Naive thymus-derived CD4-positive, alpha-beta T cell (primary cell): ENCODE data around the gene EHMT1. TPM values are rescaled to one million over a fixed set of nuclear protein-coding genes. Genes with fewer than 3 reads are reported as not detected.
"Not testable (repeated sequence)": the region's sequence is repeated elsewhere in the genome, so short reads cannot be mapped to it uniquely, and the experiment has no call there.

Experiments used
- ATAC-seq: fragments of 150-1000 bp; cut with Tn5 transposase; 2 replicates; pipeline ENCODE4 v1.10.0; 2021; ENCODE audit warnings: mild to moderate bottlenecking, moderate library complexity
- CTCF ChIA-PET: fragments of 350-600 bp; sonication (Branson Sonifier 250); formaldehyde crosslinking; loops from one replicate; lab custom pipeline; 2021; ENCODE audit warnings: antibody characterized with exemption; lab: Charles Lee
- POLR2A ChIA-PET: fragments of 350-600 bp; sonication (Branson Sonifier 250); formaldehyde crosslinking; loops from one replicate; lab custom pipeline; 2021; ENCODE audit warnings: antibody characterized with exemption, inconsistent platforms; lab: Charles Lee
- DNase-seq, 9 donors: peaks; one replicate each; pipeline versions ENCODE4 v3.0.0 to v3.0.0-alpha.2; 2020 to 2022; ENCODE audit warnings: mixed read lengths in 1 of 9
- H3K27ac ChIP-seq: one replicate; pipeline ENCODE4 v1.7.0; 2013; ENCODE audit warnings: mild to moderate bottlenecking, low read depth, low read length, moderate library complexity
- H3K27me3 ChIP-seq, 2 donors: one replicate each; pipeline ENCODE4 v1.7.0; 2013; ENCODE audit warnings: low read length in 2 of 2, mild to moderate bottlenecking in 2 of 2, moderate library complexity in 2 of 2; ENCODE audit not compliant: control insufficient read depth in 2 of 2, insufficient read depth in 2 of 2
- H3K36me3 ChIP-seq, 3 experiments: 1 replicate in 2 of 3; 2 replicates in 1 of 3; pipeline ENCODE4 v1.7.0; 2013; ENCODE audit warnings: low read length in 3 of 3, mild to moderate bottlenecking in 3 of 3, moderate library complexity in 1 of 3; ENCODE audit not compliant: insufficient read depth in 3 of 3, control insufficient read depth in 2 of 3
- H3K4me1 ChIP-seq, 2 donors: one replicate each; pipeline ENCODE4 v1.7.0; 2013; ENCODE audit warnings: low read length in 2 of 2, mild to moderate bottlenecking in 2 of 2, moderate library complexity in 1 of 2; ENCODE audit not compliant: control insufficient read depth in 2 of 2, insufficient read depth in 2 of 2
- H3K4me3 ChIP-seq: 2 replicates; pipeline ENCODE4 v1.7.0; 2013; ENCODE audit warnings: mild to moderate bottlenecking, low read length
- H3K9me3 ChIP-seq, 3 experiments: 1 replicate in 2 of 3; 2 replicates in 1 of 3; pipeline ENCODE4 v1.7.0; 2013; ENCODE audit warnings: low read length in 3 of 3; ENCODE audit not compliant: control insufficient read depth in 2 of 3
- H3K27ac Mint-ChIP-seq, 9 donors: one replicate each; pipeline ENCODE4 v1.8.0; 2020 to 2022; ENCODE audit warnings: mixed read lengths in 9 of 9, mild to moderate bottlenecking in 8 of 9, moderate library complexity in 5 of 9, inconsistent platforms in 2 of 9
- H3K27me3 Mint-ChIP-seq, 5 donors: one replicate each; pipeline ENCODE4 v1.8.0; 2021 to 2022; ENCODE audit warnings: mixed read lengths in 5 of 5, mild to moderate bottlenecking in 1 of 5
- H3K36me3 Mint-ChIP-seq, 5 donors: one replicate each; pipeline ENCODE4 v1.8.0; 2020 to 2022; ENCODE audit warnings: mixed read lengths in 5 of 5, mild to moderate bottlenecking in 3 of 5, inconsistent platforms in 1 of 5
- H3K4me1 Mint-ChIP-seq, 7 donors: one replicate each; pipeline ENCODE4 v1.8.0; 2020 to 2022; ENCODE audit warnings: mixed read lengths in 7 of 7, mild to moderate bottlenecking in 3 of 7, inconsistent platforms in 1 of 7
- H3K4me3 Mint-ChIP-seq, 10 donors: one replicate each; pipeline ENCODE4 v1.8.0; 2020 to 2022; ENCODE audit warnings: mild to moderate bottlenecking in 10 of 10, mixed read lengths in 10 of 10, moderate library complexity in 6 of 10, inconsistent platforms in 2 of 10
- H3K9me3 Mint-ChIP-seq, 11 donors: one replicate each; pipeline ENCODE4 v1.8.0; 2020 to 2022; ENCODE audit warnings: mixed read lengths in 11 of 11, mild to moderate bottlenecking in 4 of 11, inconsistent platforms in 1 of 11, moderate library complexity in 1 of 11
- intact Hi-C, 2 donors: fragments of 100-400 bp; cut with micrococcal nuclease; formaldehyde crosslinking; loops; one replicate each; pipeline ENCODE4 v1.15.1; 2023
- microRNA-seq: library from miRNA; unstranded; fragments of <30 nt; microRNA quantifications from one replicate; pipeline ENCODE4 v1.2.0, GENCODE V29; 2022; ENCODE audit warnings: borderline microRNAs expressed
- polyA plus RNA-seq, 2 donors: library from polyadenylated mRNA; unstranded; fragments of 300-500 nt; fragmentation: Illumina TruSeq; gene quantifications; one replicate each; pipeline ENCODE4 v1.2.3, GENCODE V29; 2021
- total RNA-seq, 6 experiments: library from RNA in 5 of 6; stranded (reverse) in 5 of 6; gene quantifications; 1 replicate in 5 of 6; 2 replicates in 1 of 6; pipeline ENCODE4 v1.2.3 and lab custom pipeline; 2021 to 2026

EHMT1 gene
- total and polyA plus RNA-seq, 7 experiments from 2014 or later = 24.7 to 132 (median 112) TPM

DNA sequence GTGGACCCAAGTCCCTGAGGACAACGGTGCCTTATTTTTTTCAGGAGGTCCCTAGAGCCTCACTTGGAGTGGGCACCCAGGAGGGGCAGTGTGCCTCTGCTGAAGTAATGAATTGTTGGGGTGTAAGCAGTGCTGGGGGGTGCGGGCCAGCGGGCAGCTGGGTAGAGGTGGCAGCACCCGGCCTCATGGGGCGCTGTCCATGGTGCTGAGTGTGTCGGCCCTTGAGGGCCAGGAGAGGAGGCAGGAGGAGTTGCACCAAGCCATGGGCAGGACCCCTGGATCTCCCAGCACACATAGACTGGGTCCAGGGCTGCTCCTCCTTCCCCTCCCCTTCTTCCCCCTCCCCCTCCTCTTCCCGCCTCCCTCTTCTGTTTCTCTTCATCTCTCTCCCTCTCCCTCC, 265.7 kb downstream of the EHMT1 start:
- H3K27ac ChIP-seq, H3K4me3 ChIP-seq, H3K4me1 Mint-ChIP-seq, H3K4me3 Mint-ChIP-seq, CTCF ChIA-PET, H3K36me3 ChIP-seq, ATAC-seq, POLR2A ChIA-PET, H3K27me3 ChIP-seq, H3K9me3 Mint-ChIP-seq, H3K36me3 Mint-ChIP-seq, intact Hi-C loops, H3K9me3 ChIP-seq, H3K4me1 ChIP-seq, H3K27ac Mint-ChIP-seq: not testable (repeated sequence)
- peak in 1 of 9 donors; percentile 15 for DNase-seq
- H3K27me3 Mint-ChIP-seq = peaks cover 0 to 20% (median 8%) of the 10 kb centered on the region in 5 donors

DNA sequence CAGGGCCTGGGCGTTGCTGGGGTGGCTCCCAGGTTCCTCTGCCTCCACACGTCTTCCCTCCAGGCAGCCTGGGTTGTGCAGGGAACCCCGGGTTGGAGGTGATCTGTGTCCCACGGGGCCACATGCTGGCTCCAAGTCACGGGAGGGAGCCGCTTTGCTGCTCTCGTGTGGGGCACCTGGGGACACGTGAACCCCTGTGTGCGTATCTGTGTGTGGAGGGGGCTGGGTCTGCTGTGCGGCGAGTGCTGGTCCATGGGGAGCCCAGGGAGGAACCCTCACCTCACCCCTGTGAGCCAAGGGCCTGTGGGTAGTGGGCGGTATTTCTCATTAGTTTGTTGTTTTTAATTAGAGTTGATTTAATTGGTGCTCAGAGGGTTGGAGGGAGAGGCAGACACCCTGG, 266.3 kb downstream of the EHMT1 start:
- H3K27ac ChIP-seq, POLR2A ChIA-PET, H3K36me3 Mint-ChIP-seq, H3K4me1 ChIP-seq, H3K36me3 ChIP-seq, intact Hi-C loops, DNase-seq, H3K4me3 ChIP-seq, H3K4me1 Mint-ChIP-seq, ATAC-seq, H3K9me3 ChIP-seq, H3K27ac Mint-ChIP-seq, H3K27me3 ChIP-seq, H3K9me3 Mint-ChIP-seq, H3K4me3 Mint-ChIP-seq, CTCF ChIA-PET: not testable (repeated sequence)
- H3K27me3 Mint-ChIP-seq = peaks cover 0 to 14% (median 2%) of the 10 kb centered on the region in 5 donors

Small RNA genes lying within 50 kb of the gene (microRNA-seq; reads per million reads assigned to microRNA genes)
- not detected for gene MIR602

Other genes with a start within 250 kb of the EHMT1 start
- gene EXD3, start 195.8 kb upstream of the EHMT1 start, total RNA-seq = 10 to 100 TPM; 11.7 to 27.2 (median 24.7) TPM
- 1 to 10 TPM; 3.5 to 7.6 TPM for gene EXD3, start 195.8 kb upstream of the EHMT1 start, polyA plus RNA-seq
- 10 to 100 TPM in 2 of 5 experiments, 1 to 10 TPM in 2, under 1 TPM in 1; 0.94 to 11.1 (median 6.0) TPM for gene NOXA1, start 195.6 kb upstream of the EHMT1 start, total RNA-seq
- gene NOXA1, start 195.6 kb upstream of the EHMT1 start, polyA plus RNA-seq = 1 to 10 TPM in 1 of 2 donors, under 1 TPM in 1; 0.73 to 2.6 TPM
- not detected for gene ENTPD8, start 177.6 kb upstream of the EHMT1 start, total RNA-seq
- not detected for gene ENTPD8, start 177.6 kb upstream of the EHMT1 start, polyA plus RNA-seq
- gene NSMF, start 159.7 kb upstream of the EHMT1 start, total RNA-seq = 10 to 100 TPM; 22.9 to 92.0 (median 57.3) TPM
- 10 to 100 TPM; 10.9 to 21.4 TPM for gene NSMF, start 159.7 kb upstream of the EHMT1 start, polyA plus RNA-seq
- 10 to 100 TPM in 3 of 5 experiments, 1 to 10 TPM in 2; 4.9 to 28.9 (median 16.2) TPM for gene PNPLA7, start 68.6 kb upstream of the EHMT1 start, total RNA-seq
- 1 to 10 TPM; 2.7 TPM for gene PNPLA7, start 68.6 kb upstream of the EHMT1 start, polyA plus RNA-seq
- gene MRPL41, start 67.1 kb upstream of the EHMT1 start, total RNA-seq = 100 to 1,000 TPM in 1 of 5 experiments, 10 to 100 TPM in 4; 41.1 to 102 (median 53.9) TPM
- gene MRPL41, start 67.1 kb upstream of the EHMT1 start, polyA plus RNA-seq = 10 to 100 TPM; 36.3 to 41.1 TPM
- 10 to 100 TPM; 43.4 to 77.5 (median 49.9) TPM for gene DPH7, start 40.1 kb upstream of the EHMT1 start, total RNA-seq
- 10 to 100 TPM; 29.7 to 45.3 TPM for gene DPH7, start 40.1 kb upstream of the EHMT1 start, polyA plus RNA-seq
- 10 to 100 TPM; 13.3 to 32.4 (median 26.6) TPM for gene ZMYND19, start 28.5 kb upstream of the EHMT1 start, total RNA-seq
- gene ZMYND19, start 28.5 kb upstream of the EHMT1 start, polyA plus RNA-seq = 1 to 10 TPM; 4.5 to 9.8 TPM
- gene ARRDC1, start 13.3 kb upstream of the EHMT1 start, total RNA-seq = 100 to 1,000 TPM in 1 of 5 experiments, 10 to 100 TPM in 4; 53.7 to 126 (median 82.6) TPM
- gene ARRDC1, start 13.3 kb upstream of the EHMT1 start, polyA plus RNA-seq = 10 to 100 TPM; 35.2 to 56.3 TPM